ENCODE results near the gene CHRNB1. TPM values are rescaled to one million over a fixed set of nuclear protein-coding genes. Genes with fewer than 3 reads are reported as not detected.

The CHRNB1 gene, protein sequence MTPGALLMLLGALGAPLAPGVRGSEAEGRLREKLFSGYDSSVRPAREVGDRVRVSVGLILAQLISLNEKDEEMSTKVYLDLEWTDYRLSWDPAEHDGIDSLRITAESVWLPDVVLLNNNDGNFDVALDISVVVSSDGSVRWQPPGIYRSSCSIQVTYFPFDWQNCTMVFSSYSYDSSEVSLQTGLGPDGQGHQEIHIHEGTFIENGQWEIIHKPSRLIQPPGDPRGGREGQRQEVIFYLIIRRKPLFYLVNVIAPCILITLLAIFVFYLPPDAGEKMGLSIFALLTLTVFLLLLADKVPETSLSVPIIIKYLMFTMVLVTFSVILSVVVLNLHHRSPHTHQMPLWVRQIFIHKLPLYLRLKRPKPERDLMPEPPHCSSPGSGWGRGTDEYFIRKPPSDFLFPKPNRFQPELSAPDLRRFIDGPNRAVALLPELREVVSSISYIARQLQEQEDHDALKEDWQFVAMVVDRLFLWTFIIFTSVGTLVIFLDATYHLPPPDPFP
- total RNA-seq (52.8 TPM), polyA plus RNA-seq (ENCODE audit: insufficient read depth in 1 of 8, insufficient read length in 8 of 8, low replicate concordance in 1 of 8) (10 to 100 TPM; 58.0 to 80.8 (median 70.9) TPM)
- long read RNA-seq, donor 1, partial matches to known transcripts: 0 of 4 reads
- long read RNA-seq, donor 1, other reads (novel, unspliced or antisense): 0 of 4 reads
- long read RNA-seq, donor 2, partial matches to known transcripts: 0 of 2 reads
- long read RNA-seq, donor 2, other reads (novel, unspliced or antisense): 0 of 2 reads
- long read RNA-seq, donor 3, transcript CHRNB1-201 (11 exons, 2,557 nt): major isoform, 19 of 33 reads
- long read RNA-seq, donor 3, partial matches to known transcripts: 11 of 33 reads
- long read RNA-seq, donor 3, other reads (novel, unspliced or antisense): 0 of 33 reads
- long read RNA-seq, donor 4, transcript CHRNB1-207 (2 exons, 1,095 nt): major isoform, 6 of 10 reads
- long read RNA-seq, donor 4, partial matches to known transcripts: 0 of 10 reads
- long read RNA-seq, donor 4, other reads (novel, unspliced or antisense): 0 of 10 reads
- long read RNA-seq, donor 5, transcript CHRNB1-201 (11 exons, 2,557 nt): major isoform, 16 of 46 reads
- long read RNA-seq, donor 5, transcript CHRNB1-207 (2 exons, 1,095 nt): minor isoform, 11 of 46 reads
- long read RNA-seq, donor 5, partial matches to known transcripts: 17 of 46 reads
- long read RNA-seq, donor 5, other reads (novel, unspliced or antisense): 0 of 46 reads
- long read RNA-seq, donor 6, transcript CHRNB1-201 (11 exons, 2,557 nt): major isoform, 22 of 48 reads
- long read RNA-seq, donor 6, partial matches to known transcripts: 23 of 48 reads
- long read RNA-seq, donor 6, other reads (novel, unspliced or antisense): 0 of 48 reads
- long read RNA-seq, donor 7, transcript CHRNB1-201 (11 exons, 2,557 nt): major isoform, 9 of 28 reads
- long read RNA-seq, donor 7, partial matches to known transcripts: 13 of 28 reads
- long read RNA-seq, donor 7, other reads (novel, unspliced or antisense): 0 of 28 reads
- long read RNA-seq, donor 8, transcript CHRNB1-201 (11 exons, 2,557 nt): major isoform, 8 of 10 reads
- long read RNA-seq, donor 8, partial matches to known transcripts: 0 of 10 reads
- long read RNA-seq, donor 8, other reads (novel, unspliced or antisense): 0 of 10 reads
- long read RNA-seq, donor 9, transcript CHRNB1-201 (11 exons, 2,557 nt): major isoform, 6 of 13 reads
- long read RNA-seq, donor 9, partial matches to known transcripts: 6 of 13 reads
- long read RNA-seq, donor 9, other reads (novel, unspliced or antisense): 0 of 13 reads
- long read RNA-seq, donor 10, transcript CHRNB1-201 (11 exons, 2,557 nt): major isoform, 8 of 28 reads
- long read RNA-seq, donor 10, partial matches to known transcripts: 18 of 28 reads
- long read RNA-seq, donor 10, other reads (novel, unspliced or antisense): 0 of 28 reads
- long read RNA-seq, donor 11, transcript CHRNB1-201 (11 exons, 2,557 nt): major isoform, 10 of 55 reads
- long read RNA-seq, donor 11, partial matches to known transcripts: 45 of 55 reads
- long read RNA-seq, donor 11, other reads (novel, unspliced or antisense): 0 of 55 reads

DNA sequence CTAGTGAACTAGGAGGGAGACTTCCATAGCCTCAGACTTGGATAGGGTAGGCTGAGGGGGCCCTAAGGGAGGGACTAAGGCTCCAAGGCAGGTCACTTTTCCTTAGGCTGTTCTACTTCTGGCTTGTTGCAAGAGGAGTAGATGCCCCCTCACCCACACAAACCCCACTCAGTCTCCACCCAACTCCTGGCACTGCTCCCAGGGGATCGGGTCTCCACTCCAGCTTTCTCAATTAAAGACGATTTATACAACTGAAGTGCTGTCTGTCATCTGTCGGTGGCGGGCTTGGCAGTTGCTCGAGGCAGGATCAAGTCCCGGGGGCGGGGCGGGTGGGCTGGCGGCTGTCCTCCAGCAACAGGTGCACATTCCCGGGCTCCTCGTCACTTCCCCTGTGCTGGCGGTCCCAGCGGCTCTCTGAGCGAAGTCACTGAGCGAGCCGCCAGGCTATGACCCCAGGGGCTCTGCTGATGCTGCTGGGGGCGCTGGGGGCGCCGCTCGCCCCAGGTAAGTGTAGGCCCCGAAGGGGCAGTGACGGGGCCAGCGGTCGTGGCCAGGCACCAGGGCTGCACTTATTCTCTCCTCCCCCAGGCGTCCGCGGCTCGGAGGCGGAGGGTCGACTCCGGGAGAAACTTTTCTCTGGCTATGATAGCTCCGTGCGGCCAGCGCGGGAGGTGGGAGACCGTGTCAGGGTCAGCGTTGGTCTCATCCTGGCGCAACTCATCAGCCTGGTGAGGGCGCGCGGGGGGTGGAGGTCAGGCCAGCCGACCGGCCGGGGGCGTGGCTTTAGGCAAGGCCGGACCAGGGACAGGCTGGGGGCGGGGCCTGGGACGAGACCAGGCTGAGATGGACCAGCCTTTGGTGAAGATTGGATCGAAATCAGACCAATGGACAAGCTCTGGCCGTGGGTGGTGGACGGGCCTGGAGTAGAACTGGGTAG, at the start of gene CHRNB1:
Gene CHRNB1 (plus strand): TSS at position 380 of the 937 bp plus-strand sequence. CDS start 67 bp downstream, at position 447.
- 2% methylated on average over 46 of the region's 51 CpGs for whole genome bisulfite sequencing (ENCODE audit: insufficient coverage)
- Histone ChIP-seq H3K36me3 (ENCODE audit: control insufficient read depth, insufficient read depth, low read length) (peaks cover 12% of the 10 kb centered on the region), H3K9me3 (replicated peaks; ENCODE audit: control insufficient read depth, low read depth, low read length) (no peaks in the 10 kb centered on the region), H3K27me3 (ENCODE audit: control insufficient read depth, insufficient read depth, low read length) (peaks cover 60% of the 10 kb centered on the region), H3K4me3 (ENCODE audit: low read length) (peak within 1 kb of the TSS; percentile 82), H3K4me1 (ENCODE audit: control insufficient read depth, insufficient read depth, low read length) (peaks cover 63% of the 10 kb centered on the region), H3K27ac (ENCODE audit: low read length) (peak within 1 kb of the TSS; percentile 99)
- DNase-seq: peak; percentile 81

DNA sequence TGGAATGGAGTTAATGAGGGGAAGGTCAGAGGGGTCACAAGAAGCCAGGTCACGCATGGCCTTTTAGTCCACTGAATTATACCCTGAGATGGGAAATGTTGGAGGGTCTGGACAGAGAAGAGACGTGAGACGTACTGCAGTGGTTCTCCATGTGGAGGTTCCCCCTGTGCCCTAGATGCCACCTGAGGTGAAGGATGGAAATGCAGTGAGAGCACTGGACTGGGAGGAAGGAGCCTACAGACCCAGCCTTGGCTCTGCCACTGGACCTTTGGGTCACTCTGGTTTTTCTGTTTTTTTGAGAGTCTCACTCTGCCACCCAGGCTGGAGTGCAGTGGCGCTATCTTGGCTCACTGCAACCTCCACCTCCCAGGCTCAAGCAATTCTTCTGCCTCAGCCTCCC, 48.7 kb upstream of the CHRNB1 start:
- Histone ChIP-seq H3K4me3 (ENCODE audit: low read length) (no peak overlapping the region), H3K9me3 (replicated peaks; ENCODE audit: control insufficient read depth, low read depth, low read length) (no peaks in the 10 kb centered on the region), H3K36me3 (ENCODE audit: control insufficient read depth, insufficient read depth, low read length) (peaks cover 12% of the 10 kb centered on the region), H3K27ac (ENCODE audit: low read length) (no peak overlapping the region), H3K4me1 (ENCODE audit: control insufficient read depth, insufficient read depth, low read length) (peaks cover 21% of the 10 kb centered on the region), H3K27me3 (ENCODE audit: control insufficient read depth, insufficient read depth, low read length) (no peaks in the 10 kb centered on the region)
- WGBS (ENCODE audit: insufficient coverage): 84% methylated on average over 3 of the region's 4 CpGs
- DNase-seq: no peak

DNA sequence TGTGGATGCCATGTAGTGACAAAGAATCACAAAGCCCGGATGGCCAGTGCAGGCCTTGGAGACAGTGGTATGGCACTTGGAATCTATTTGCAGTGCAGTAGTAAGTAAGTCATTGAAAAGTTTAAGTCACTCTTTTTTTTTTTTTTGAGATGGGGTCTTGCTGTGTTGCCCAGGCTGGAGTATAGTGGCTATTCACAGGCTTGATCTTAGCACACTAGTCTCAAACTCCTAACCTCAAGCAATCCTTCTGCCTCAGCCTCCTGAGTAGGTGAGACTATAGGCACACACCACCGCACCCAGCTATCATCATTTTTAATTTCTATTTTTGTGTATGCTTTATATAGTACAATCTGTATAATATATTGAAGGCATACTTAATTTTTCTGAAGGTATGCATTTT, 46.2 kb upstream of the CHRNB1 start:
- DNase-seq: no peak
- no peak overlapping the region for H3K27ac ChIP-seq (ENCODE audit: low read length)
- H3K4me3 ChIP-seq (ENCODE audit: low read length): no peak overlapping the region
- no peaks in the 10 kb centered on the region for H3K36me3 ChIP-seq (ENCODE audit: control insufficient read depth, insufficient read depth, low read length)
- 100% methylated on average over 1 of the region's 2 CpGs for WGBS (ENCODE audit: insufficient coverage)
- H3K4me1 ChIP-seq (ENCODE audit: control insufficient read depth, insufficient read depth, low read length): peaks cover 19% of the 10 kb centered on the region
- no peaks in the 10 kb centered on the region for H3K27me3 ChIP-seq (ENCODE audit: control insufficient read depth, insufficient read depth, low read length)
- no peaks in the 10 kb centered on the region for H3K9me3 ChIP-seq (replicated peaks; ENCODE audit: control insufficient read depth, low read depth, low read length)

DNA sequence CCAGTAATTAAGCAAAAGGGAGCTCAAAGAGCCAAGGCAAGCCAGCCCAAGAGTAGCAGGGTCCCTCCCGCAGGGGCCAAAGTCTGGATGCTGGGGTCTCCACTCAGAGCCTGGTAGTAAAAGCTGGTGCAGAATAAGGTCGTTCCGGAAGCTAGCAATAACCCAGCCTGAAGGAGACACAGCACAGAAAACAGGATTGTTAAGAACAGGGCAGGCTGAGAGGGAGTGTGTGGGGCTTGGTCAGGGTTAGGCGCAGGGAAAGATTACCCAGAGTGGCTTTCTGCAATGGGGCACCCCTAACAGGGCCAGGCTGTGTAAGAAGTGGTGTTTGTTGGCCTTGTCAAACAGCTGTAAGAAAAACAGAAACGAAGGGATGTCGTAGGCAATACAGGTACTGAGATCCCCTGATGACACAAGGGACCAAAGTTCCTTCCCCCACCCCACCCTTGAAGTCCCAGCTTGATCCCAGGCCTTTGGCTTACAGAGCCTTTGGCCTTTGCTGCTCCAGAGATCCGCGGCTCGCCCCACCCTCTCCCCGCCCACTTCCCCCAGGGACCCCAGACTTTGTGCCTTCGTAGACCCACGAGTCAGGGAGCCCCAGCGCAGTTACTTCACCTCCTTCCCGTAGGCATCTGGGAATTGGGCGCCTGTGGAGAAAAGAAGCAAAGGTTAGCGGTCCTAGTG, 41.7 kb upstream of the CHRNB1 start:
- 12% methylated on average over 9 of the region's 16 CpGs for WGBS (ENCODE audit: insufficient coverage)
- no peaks in the 10 kb centered on the region for H3K9me3 ChIP-seq (replicated peaks; ENCODE audit: control insufficient read depth, low read depth, low read length)
- DNase-seq: no peak

DNA sequence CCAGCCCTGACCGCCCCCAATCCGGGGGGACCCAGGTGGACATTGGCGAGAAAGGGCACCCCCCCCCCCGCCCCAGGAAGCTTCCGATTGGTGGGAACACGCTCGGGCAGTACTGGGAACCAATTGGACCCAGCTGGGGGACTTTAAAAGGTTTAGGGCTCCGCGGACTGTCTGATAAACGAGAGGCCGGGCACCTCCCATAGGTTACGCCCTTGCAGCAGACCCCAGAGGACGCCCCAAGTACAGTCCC, 41.2 kb upstream of the CHRNB1 start:
- H3K4me1 ChIP-seq (ENCODE audit: control insufficient read depth, insufficient read depth, low read length): peaks cover 26% of the 10 kb centered on the region
- H3K27ac ChIP-seq (ENCODE audit: low read length): peak overlapping the region; percentile 98
- WGBS (ENCODE audit: insufficient coverage): 0% methylated on average over 11 of the region's 13 CpGs
- H3K27me3 ChIP-seq (ENCODE audit: control insufficient read depth, insufficient read depth, low read length): peaks cover 8% of the 10 kb centered on the region
- peak overlapping the region; percentile 82 for H3K4me3 ChIP-seq (ENCODE audit: low read length)
- peaks cover 3% of the 10 kb centered on the region for H3K36me3 ChIP-seq (ENCODE audit: control insufficient read depth, insufficient read depth, low read length)
- H3K9me3 ChIP-seq (replicated peaks; ENCODE audit: control insufficient read depth, low read depth, low read length): no peaks in the 10 kb centered on the region
- DNase-seq: no peak

More for the DNA sequence above, 41.7 kb upstream of the CHRNB1 start:
- Histone ChIP-seq H3K36me3 (ENCODE audit: control insufficient read depth, insufficient read depth, low read length) (no peaks in the 10 kb centered on the region), H3K27ac (ENCODE audit: low read length) (peak overlapping the region; percentile 98), H3K27me3 (ENCODE audit: control insufficient read depth, insufficient read depth, low read length) (peaks cover 8% of the 10 kb centered on the region), H3K4me3 (ENCODE audit: low read length) (peak overlapping the region; percentile 82), H3K4me1 (ENCODE audit: control insufficient read depth, insufficient read depth, low read length) (peaks cover 26% of the 10 kb centered on the region)

DNA sequence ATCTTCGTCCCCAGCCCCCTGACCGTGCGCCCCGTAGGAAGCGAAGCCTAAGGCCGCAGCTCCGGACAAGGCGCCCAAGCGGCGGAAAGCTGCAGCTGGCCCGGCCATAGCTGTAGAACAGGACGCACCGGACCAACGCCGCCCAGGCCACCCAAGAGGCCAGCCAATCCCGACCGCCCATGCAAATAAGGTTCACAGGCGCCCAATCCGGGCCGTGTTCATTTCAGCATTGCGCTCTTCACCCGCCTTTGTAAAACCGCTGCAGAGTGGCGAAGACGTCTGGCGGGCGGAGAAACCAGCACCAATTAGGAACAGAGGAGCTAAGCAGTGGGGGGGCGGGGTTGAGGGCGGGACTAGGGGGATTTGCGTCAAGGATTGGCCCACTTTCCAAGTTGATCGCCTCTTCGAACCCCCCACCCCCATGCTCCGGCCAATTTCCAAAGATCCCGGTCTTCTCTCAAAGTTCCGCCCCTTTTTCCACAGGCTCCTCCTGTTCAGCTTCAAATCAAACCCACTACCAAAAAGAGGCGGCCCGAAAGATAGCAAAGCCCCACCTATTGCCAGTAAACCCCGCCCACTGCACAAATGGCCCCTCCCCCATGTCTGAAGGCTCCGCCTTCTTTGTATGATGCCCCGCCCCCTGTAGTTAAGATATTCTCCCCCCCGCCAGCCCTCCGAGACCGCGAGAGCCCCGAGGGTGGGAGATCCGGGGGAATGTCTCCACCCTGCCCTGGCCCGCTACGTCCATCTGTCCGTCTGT, 40.7 kb upstream of the CHRNB1 start, which contains the start of gene TMEM256:
Gene TMEM256 (minus strand): TSS at position 121 of the 760 bp plus-strand sequence. CDS start 13 bp downstream, at position 108.
- H3K4me1 ChIP-seq (ENCODE audit: control insufficient read depth, insufficient read depth, low read length): peaks cover 26% of the 10 kb centered on the region
- DNase-seq: peak; percentile 100
- peak within 1 kb of the TSS; percentile 82 for H3K4me3 ChIP-seq (ENCODE audit: low read length)
- H3K27ac ChIP-seq (ENCODE audit: low read length): peak within 1 kb of the TSS; percentile 98
- H3K27me3 ChIP-seq (ENCODE audit: control insufficient read depth, insufficient read depth, low read length): peaks cover 8% of the 10 kb centered on the region
- whole genome bisulfite sequencing (ENCODE audit: insufficient coverage): 0% methylated on average over 40 of the region's 49 CpGs
- peaks cover 4% of the 10 kb centered on the region for H3K36me3 ChIP-seq (ENCODE audit: control insufficient read depth, insufficient read depth, low read length)
- no peaks in the 10 kb centered on the region for H3K9me3 ChIP-seq (replicated peaks; ENCODE audit: control insufficient read depth, low read depth, low read length)

DNA sequence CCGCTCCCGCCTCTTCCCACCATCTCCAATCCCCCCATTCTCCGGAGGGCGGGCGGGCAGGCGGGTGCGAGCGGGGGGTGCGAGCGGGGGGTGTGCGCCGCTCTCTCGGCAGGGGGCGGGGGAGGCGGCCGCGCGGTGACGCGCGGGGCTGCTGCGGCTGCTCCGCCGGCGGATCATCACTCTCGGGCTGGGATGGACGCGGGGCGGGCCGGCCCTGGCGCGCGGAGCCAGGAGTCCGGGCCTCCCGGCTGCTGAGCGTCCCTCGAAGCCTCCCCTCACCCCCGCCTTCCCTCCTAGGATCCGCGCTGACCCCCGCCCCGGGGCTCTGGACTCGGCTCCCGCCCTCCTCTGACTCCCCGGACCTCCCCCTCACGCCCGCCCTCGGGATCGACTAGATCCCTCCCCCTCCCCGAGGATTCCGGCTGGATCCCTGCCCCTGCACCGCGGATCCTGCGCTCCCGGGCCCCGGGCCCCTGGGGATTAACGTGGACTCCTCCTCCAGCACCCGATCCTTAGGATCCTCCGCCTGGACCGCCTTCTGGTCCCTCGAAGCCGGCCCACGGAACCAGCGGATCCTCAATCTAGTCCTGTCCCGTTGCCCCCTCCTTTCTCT, 40.0 kb upstream of the CHRNB1 start:
- peaks cover 26% of the 10 kb centered on the region for H3K4me1 ChIP-seq (ENCODE audit: control insufficient read depth, insufficient read depth, low read length)
- H3K27ac ChIP-seq (ENCODE audit: low read length): peak overlapping the region; percentile 98
- H3K4me3 ChIP-seq (ENCODE audit: low read length): peak overlapping the region; percentile 82
- no peaks in the 10 kb centered on the region for H3K9me3 ChIP-seq (replicated peaks; ENCODE audit: control insufficient read depth, low read depth, low read length)
- no peak for DNase-seq
- under 1% methylated on average over 54 of the region's 65 CpGs for WGBS (ENCODE audit: insufficient coverage)
- peaks cover 11% of the 10 kb centered on the region for H3K36me3 ChIP-seq (ENCODE audit: control insufficient read depth, insufficient read depth, low read length)
- peaks cover 8% of the 10 kb centered on the region for H3K27me3 ChIP-seq (ENCODE audit: control insufficient read depth, insufficient read depth, low read length)
